Heart right ventricle (tissue), 16 donors: Measurements from ENCODE around the gene PAX3. TPM values are rescaled to one million over a fixed set of nuclear protein-coding genes. Genes with fewer than 3 reads are reported as not detected.

ENCODE experiments used
- ATAC-seq, 8 donors: fragments of 200-7000 bp; cut with Tn5 transposase; one replicate each; pipeline ENCODE4 v1.9.1; 2020; ENCODE audit warnings: mild to moderate bottlenecking in 8 of 8, moderate library complexity in 8 of 8, moderate number of reproducible peaks in 1 of 8
- DNase-seq, 2 donors: peaks; one replicate each; pipeline ENCODE4 v3.0.0-alpha.2; 2020
- H3K27ac ChIP-seq, 10 donors: fragments of 200-600 bp; sonication (generic) in 2 of 10; one replicate each; pipeline versions ENCODE4 v1.5.0 to v1.8.0; 2020 to 2022; ENCODE audit warnings: mild to moderate bottlenecking in 3 of 10
- H3K27me3 ChIP-seq, 7 donors: fragments of 200-600 bp; one replicate each; pipeline ENCODE4 v1.8.0; 2021 to 2022; ENCODE audit warnings: mild to moderate bottlenecking in 2 of 7
- H3K36me3 ChIP-seq, 9 donors: fragments of 200-600 bp; sonication (generic) in 1 of 9; one replicate each; pipeline versions ENCODE4 v1.5.0 to v1.8.0; 2020 to 2022; ENCODE audit warnings: mild to moderate bottlenecking in 2 of 9
- H3K4me1 ChIP-seq, 9 donors: fragments of 200-600 bp; sonication (generic) in 1 of 9; one replicate each; pipeline versions ENCODE4 v1.5.0 to v1.8.0; 2020 to 2022; ENCODE audit warnings: mild to moderate bottlenecking in 4 of 9
- H3K4me3 ChIP-seq, 10 donors: fragments of 200-600 bp; sonication (generic) in 2 of 10; one replicate each; pipeline versions ENCODE4 v1.5.0 to v1.8.0; 2020 to 2022; ENCODE audit warnings: mild to moderate bottlenecking in 7 of 10, moderate library complexity in 2 of 10
- H3K9me3 ChIP-seq, 11 donors: fragments of 200-600 bp in 10 of 11; sonication (generic) in 2 of 11; one replicate each; pipeline versions ENCODE4 v1.5.0 to v1.8.0; 2013 to 2022; ENCODE audit warnings: mild to moderate bottlenecking in 2 of 11, control low read depth in 1 of 11, moderate library complexity in 1 of 11
- WGBS, 2 donors: extraction: QIAGEN DNeasy Blood & Tissue Kit; methylation state at CpG; one replicate each; pipeline ENCODE4 v1.1.7; 2013; ENCODE audit warnings: inconsistent platforms in 1 of 2; 5-methylcytosine and 5-hydroxymethylcytosine counted together
- intact Hi-C, 10 donors: fragments of 100-400 bp; cut with DNase I; formaldehyde crosslinking; loops; one replicate each; pipeline versions ENCODE4 v1.11.1 to v1.14.2; 2022
- polyA plus RNA-seq, 2 donors: library from polyadenylated mRNA; stranded (reverse); fragments of 200-250 nt; gene quantifications; one replicate each; pipeline ENCODE4 v1.2.3, GENCODE V29; 2013
- total RNA-seq, 10 donors: library from RNA; stranded (reverse); fragmentation: NEBNext Ultra II Directional in 3 of 10; extraction: Animal tissue kit (Norgen Biotek cat#: 25700) in 3 of 10; gene quantifications; one replicate each; pipeline versions ENCODE4 v1.2.1 to v1.2.4, GENCODE V29; 2021 to 2023
- TF ChIP-seq, protein P1 (sequence below), 9 donors: fragments of 200-600 bp; sonication (generic) in 2 of 9; IDR thresholded peaks; one replicate each; pipeline versions ENCODE4 v1.5.0 to v1.8.0; 2021 to 2022; ENCODE audit warnings: antibody characterized with exemption in 9 of 9, mild to moderate bottlenecking in 5 of 9, moderate library complexity in 1 of 9
- donor health status: Arrhythmogenic right ventricular cardiomyopathy.
- donor health status: ischemic (EF 13 %, LVEDD 7.1; RV severe dilation, severe dysfunction).
- donor health status: healthy with polysubstance abuse.
- donor health status: DM: no; HTN: yes; CAD: no.
- donor health status: DM: no; HTN: no; CAD: no.
- donor health status: ischemic (EF 25% LVEDD 6.9; RV normal size, moderate dysfunction).
- donor health status: ischemic (EF 25% LVEDD 5.7; RV mildly dilated, moderate dysfunction).
- donor health status: healthy.
- donor health status: DM: yes; HTN: yes; CAD: no.
- donor health status: Ischemic cardiomyopathy.
- donor health status: ischemic (EF 35%, LVEDD 5.7; RV mildly dilated, moderate dysfunction).
- donor health status: nonischemic (EF 11% LVEDD 7.7; RV severe dilation, severe dysfunction).
- donor health status: DM: yes; HTN: yes; CAD: no.
- donor health status: PGD.
- donor health status: ischemic (EF 29% LVEDD 5.4; RV normal size, mild dysfunction).
- donor health status: nonischemic (EF 23%, LVEDD 6.1; RV moderate dilation, normal function).

PAX3 gene
- total and polyA plus RNA-seq, 12 donors = 0.01 TPM; not detected in 11

DNA sequence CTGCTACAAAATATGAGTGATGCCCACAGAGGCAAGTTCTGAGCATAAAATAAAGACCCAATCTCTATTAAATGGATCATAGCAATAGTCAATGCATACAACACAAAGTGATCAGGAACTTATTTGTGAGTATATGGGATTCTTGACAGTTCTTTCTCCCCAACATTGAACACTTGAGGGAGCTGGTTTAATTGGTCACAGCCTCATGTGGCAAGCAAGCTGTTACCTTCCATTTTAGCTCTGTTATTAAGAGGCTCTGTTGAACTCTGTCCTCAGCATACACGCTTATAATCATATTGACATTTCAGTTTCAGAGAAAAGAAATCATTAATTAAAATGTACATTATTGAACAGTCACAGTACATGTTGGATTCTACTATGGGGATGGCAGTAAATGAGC, 37.6 kb upstream of the PAX3 start:
- DNase-seq (no peak), ATAC-seq (no peak)
- intact Hi-C loops = no loop called here
- H3K4me1 ChIP-seq = no peaks in the 10 kb centered on the region
- WGBS, 2 donors = 79 to 88% methylated on average over 1 of the region's 1 CpG
- peaks cover 0 to 25% (median 10%) of the 10 kb centered on the region in 11 donors for H3K9me3 ChIP-seq
- TF ChIP-seq, protein P1, sequence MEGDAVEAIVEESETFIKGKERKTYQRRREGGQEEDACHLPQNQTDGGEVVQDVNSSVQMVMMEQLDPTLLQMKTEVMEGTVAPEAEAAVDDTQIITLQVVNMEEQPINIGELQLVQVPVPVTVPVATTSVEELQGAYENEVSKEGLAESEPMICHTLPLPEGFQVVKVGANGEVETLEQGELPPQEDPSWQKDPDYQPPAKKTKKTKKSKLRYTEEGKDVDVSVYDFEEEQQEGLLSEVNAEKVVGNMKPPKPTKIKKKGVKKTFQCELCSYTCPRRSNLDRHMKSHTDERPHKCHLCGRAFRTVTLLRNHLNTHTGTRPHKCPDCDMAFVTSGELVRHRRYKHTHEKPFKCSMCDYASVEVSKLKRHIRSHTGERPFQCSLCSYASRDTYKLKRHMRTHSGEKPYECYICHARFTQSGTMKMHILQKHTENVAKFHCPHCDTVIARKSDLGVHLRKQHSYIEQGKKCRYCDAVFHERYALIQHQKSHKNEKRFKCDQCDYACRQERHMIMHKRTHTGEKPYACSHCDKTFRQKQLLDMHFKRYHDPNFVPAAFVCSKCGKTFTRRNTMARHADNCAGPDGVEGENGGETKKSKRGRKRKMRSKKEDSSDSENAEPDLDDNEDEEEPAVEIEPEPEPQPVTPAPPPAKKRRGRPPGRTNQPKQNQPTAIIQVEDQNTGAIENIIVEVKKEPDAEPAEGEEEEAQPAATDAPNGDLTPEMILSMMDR (IDR thresholded peaks at IDR 0.05) = no peak
- no peaks in the 10 kb centered on the region for H3K36me3 ChIP-seq
- no peak overlapping the region for H3K4me3 ChIP-seq
- H3K27me3 ChIP-seq = no peaks in the 10 kb centered on the region
- no peak overlapping the region for H3K27ac ChIP-seq

DNA sequence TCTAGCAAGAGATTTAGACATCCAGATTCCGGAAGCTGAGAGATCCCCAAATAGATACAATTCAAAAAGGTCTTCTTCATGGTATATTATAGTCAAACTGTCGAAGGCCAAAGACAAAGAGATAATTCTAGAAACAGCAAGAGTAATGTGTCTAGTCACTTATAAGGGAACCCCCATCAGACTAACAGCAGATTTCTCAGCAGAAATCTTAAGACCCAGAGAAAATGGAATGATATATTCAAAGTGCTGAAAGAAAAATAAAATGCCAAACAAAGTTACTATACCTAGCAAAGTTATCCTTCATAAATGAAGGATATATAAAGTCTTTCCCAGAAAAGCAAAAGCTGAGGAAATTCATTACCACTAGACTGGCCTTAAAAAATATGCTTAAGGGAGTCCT, 36.1 kb upstream of the PAX3 start:
- Histone ChIP-seq H3K4me3 (no peak overlapping the region), H3K4me1 (no peaks in the 10 kb centered on the region), H3K36me3 (no peaks in the 10 kb centered on the region), H3K9me3 (peaks cover 0 to 28% (median 10%) of the 10 kb centered on the region in 11 donors), H3K27ac (no peak overlapping the region), H3K27me3 (peaks cover 0 to under 1% (median 0%) of the 10 kb centered on the region in 7 donors)
- intact Hi-C loops = no loop called here
- WGBS, 2 donors = 91 to 92% methylated on average over 2 of the region's 2 CpGs
- DNase-seq (no peak), ATAC-seq (no peak)
- TF ChIP-seq, protein P1 (IDR thresholded peaks at IDR 0.05) = no peak

DNA sequence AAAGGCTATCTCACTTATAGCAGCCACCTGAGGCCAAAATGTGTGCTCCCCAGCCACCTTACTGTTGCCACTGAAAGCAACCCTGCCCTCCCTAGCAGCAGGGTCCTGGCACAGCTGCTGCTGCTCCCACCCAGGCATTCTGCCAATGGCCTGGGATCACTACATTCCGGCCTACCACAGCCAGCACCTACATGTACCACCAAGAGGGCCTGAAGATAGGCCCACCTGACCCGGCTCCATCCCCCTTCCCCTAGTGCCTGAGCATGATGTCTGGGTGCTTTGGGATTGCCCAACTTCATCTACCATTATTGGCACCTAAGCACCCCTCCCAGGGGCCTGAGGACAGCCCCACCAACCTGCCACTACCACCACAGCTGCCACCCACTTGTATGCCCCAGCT, 34.6 kb upstream of the PAX3 start:
- Histone ChIP-seq H3K36me3 (no peaks in the 10 kb centered on the region), H3K4me3 (no peak overlapping the region), H3K27me3 (peaks cover 0 to 9% (median 0%) of the 10 kb centered on the region in 7 donors), H3K4me1 (no peaks in the 10 kb centered on the region), H3K27ac (no peak overlapping the region), H3K9me3 (peaks cover 0 to 36% (median 10%) of the 10 kb centered on the region in 11 donors)
- WGBS, 2 donors = 87 to 91% methylated on average over 2 of the region's 2 CpGs
- DNase-seq (no peak), ATAC-seq (no peak)
- intact Hi-C loops = no loop called here
- TF ChIP-seq, protein P1 (IDR thresholded peaks at IDR 0.05) = no peak

DNA sequence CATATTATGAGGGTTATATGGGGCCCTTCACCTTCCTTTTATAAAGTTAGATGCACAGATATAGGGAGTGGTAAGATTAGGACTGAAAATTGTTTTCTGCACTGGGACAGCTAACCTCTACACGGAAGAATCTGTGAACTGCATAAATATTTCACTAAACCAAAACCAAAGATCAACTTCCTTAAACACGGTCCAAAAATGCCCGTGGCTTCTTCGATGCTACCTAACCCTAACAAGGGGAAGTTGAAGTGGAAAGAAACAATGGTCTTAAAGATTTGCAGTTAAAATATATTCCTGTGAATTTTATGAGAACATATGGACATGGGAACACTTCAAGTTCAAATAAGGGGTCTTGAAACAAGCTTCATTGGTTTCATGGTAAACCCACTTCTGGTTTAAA, 33.3 kb upstream of the PAX3 start:
- 86% methylated on average over 4 of the region's 4 CpGs for WGBS, 2 donors

More for the DNA sequence above, 33.3 kb upstream of the PAX3 start:
- DNase-seq (no peak), ATAC-seq (no peak)
- Histone ChIP-seq H3K27me3 (peaks cover 0 to 9% (median 0%) of the 10 kb centered on the region in 7 donors), H3K36me3 (no peaks in the 10 kb centered on the region), H3K4me3 (no peak overlapping the region), H3K27ac (no peak overlapping the region), H3K4me1 (no peaks in the 10 kb centered on the region), H3K9me3 (peaks cover 0 to 36% (median 10%) of the 10 kb centered on the region in 11 donors)
- intact Hi-C loops = no loop called here
- TF ChIP-seq, protein P1 (IDR thresholded peaks at IDR 0.05) = no peak
